ENCODE results near the gene BBS2.

BBS2 gene

GRCh38 chr16:56519459-56520250 is at the start of gene BBS2:
Gene BBS2 (minus strand): TSS chr16:56520024. CDS start chr16:56519862, 162 bp downstream.
- in situ Hi-C loops (cut with MboI; ENCODE audit: low pct_unique_long_range_greater_than_20kb, low sequenced_read_pairs, unreplicated experiment) = no loop called here
- no peak for TF ChIP-seq CTCF (IDR thresholded peaks at IDR 0.05; ENCODE audit: extremely low read depth, insufficient read depth, missing control alignments)
- DNase-seq (ENCODE audit: low spot score) = peak; percentile 94

- in situ Hi-C loops (cut with MboI; ENCODE audit: low pct_unique_long_range_greater_than_20kb, low sequenced_read_pairs, unreplicated experiment) = no loop called here
- no peak for DNase-seq (ENCODE audit: low spot score)
- TF ChIP-seq CTCF (IDR thresholded peaks at IDR 0.05; ENCODE audit: extremely low read depth, insufficient read depth, missing control alignments) = no peak
These were observed 45.1 kb upstream of the BBS2 start, which contains the start of gene MT4 for GRCh38 chr16:56564793-56565477. Gene MT4 (plus strand): TSS chr16:56565073. CDS start chr16:56565129, 56 bp downstream.

GRCh38 chr16:56561126-56561525 is 41.3 kb upstream of the BBS2 start:
- no peak for TF ChIP-seq CTCF (IDR thresholded peaks at IDR 0.05; ENCODE audit: extremely low read depth, insufficient read depth, missing control alignments)
- in situ Hi-C loops (cut with MboI; ENCODE audit: low pct_unique_long_range_greater_than_20kb, low sequenced_read_pairs, unreplicated experiment) = no loop called here
- no peak for DNase-seq (ENCODE audit: low spot score)

GRCh38 chr16:56560447-56560846 is 40.6 kb upstream of the BBS2 start:
- DNase-seq (ENCODE audit: low spot score) = no peak
- in situ Hi-C loops (cut with MboI; ENCODE audit: low pct_unique_long_range_greater_than_20kb, low sequenced_read_pairs, unreplicated experiment) = no loop called here
- no peak for TF ChIP-seq CTCF (IDR thresholded peaks at IDR 0.05; ENCODE audit: extremely low read depth, insufficient read depth, missing control alignments)

GRCh38 chr16:56559109-56559508 is 39.3 kb upstream of the BBS2 start:
- in situ Hi-C loops (cut with MboI; ENCODE audit: low pct_unique_long_range_greater_than_20kb, low sequenced_read_pairs, unreplicated experiment) = no loop called here
- no peak for TF ChIP-seq CTCF (IDR thresholded peaks at IDR 0.05; ENCODE audit: extremely low read depth, insufficient read depth, missing control alignments)
- no peak for DNase-seq (ENCODE audit: low spot score)

GRCh38 chr16:56558024-56558747 is 38.4 kb upstream of the BBS2 start:
- DNase-seq (ENCODE audit: low spot score) = no peak
- in situ Hi-C loops (cut with MboI; ENCODE audit: low pct_unique_long_range_greater_than_20kb, low sequenced_read_pairs, unreplicated experiment) = no loop called here
- no peak for TF ChIP-seq CTCF (IDR thresholded peaks at IDR 0.05; ENCODE audit: extremely low read depth, insufficient read depth, missing control alignments)

Data from GM13977 (cell line).